Uterus (tissue), 2 donors: ENCODE measurements around the gene ARAP3.

Experiments
- POLR2A ChIP-seq, 2 donors: fragments of 450-650 bp; IDR thresholded peaks; one replicate each; pipeline ENCODE4 v1.6.1; 2016; ENCODE audit warnings: antibody characterized with exemption in 2 of 2, mild to moderate bottlenecking in 1 of 2, moderate library complexity in 1 of 2
- TF ChIP-seq, protein P1 (sequence below), 4 experiments: fragments of 200-600 bp in 2 of 4; fragments of 450-650 bp in 2 of 4; sonication (generic) in 2 of 4; IDR thresholded peaks; one replicate each; pipeline ENCODE4 v1.5.1; 2016 to 2019; ENCODE audit warnings: antibody characterized with exemption in 4 of 4, mild to moderate bottlenecking in 2 of 4, moderate library complexity in 1 of 4

DNA sequence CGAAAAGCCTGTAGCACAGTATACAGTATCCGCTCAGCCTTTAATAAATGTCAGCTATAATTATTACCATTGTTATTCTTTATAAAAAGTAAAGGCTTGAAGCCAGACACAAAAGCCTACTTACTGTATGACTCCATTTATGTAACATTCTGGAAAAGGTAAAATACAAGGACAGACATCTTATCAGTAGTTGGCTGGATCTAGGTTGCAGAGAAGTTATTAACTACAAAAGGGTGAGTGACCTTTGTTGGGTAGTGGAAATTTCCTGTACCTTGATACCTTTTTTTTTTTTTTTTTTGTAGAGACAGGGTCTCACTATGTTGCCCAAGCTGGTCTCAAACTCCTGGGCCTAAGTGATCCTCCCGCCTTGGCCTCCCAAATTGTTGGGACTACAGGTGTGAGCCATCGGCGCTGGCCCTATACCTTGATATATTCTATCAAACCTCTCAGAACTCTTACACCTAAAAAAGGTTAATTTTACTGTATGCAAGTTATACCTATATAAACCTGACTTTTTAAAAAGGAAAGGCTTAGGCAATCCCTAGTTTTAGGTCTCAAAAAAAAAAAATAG, 51.4 kb downstream of the ARAP3 start:
- TF ChIP-seq, protein P1, sequence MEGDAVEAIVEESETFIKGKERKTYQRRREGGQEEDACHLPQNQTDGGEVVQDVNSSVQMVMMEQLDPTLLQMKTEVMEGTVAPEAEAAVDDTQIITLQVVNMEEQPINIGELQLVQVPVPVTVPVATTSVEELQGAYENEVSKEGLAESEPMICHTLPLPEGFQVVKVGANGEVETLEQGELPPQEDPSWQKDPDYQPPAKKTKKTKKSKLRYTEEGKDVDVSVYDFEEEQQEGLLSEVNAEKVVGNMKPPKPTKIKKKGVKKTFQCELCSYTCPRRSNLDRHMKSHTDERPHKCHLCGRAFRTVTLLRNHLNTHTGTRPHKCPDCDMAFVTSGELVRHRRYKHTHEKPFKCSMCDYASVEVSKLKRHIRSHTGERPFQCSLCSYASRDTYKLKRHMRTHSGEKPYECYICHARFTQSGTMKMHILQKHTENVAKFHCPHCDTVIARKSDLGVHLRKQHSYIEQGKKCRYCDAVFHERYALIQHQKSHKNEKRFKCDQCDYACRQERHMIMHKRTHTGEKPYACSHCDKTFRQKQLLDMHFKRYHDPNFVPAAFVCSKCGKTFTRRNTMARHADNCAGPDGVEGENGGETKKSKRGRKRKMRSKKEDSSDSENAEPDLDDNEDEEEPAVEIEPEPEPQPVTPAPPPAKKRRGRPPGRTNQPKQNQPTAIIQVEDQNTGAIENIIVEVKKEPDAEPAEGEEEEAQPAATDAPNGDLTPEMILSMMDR (IDR thresholded peaks at IDR 0.05): no peak
- no peak for TF ChIP-seq POLR2A (IDR thresholded peaks at IDR 0.05)
